Activated T-cell treated with anti-CD3 and anti-CD28 coated beads, Interleukin-2, amount 50 U/mL, for 48 hours (primary cell): ENCODE data around the gene MN1.
"Not testable (repeated sequence)": the region's sequence is repeated elsewhere in the genome, so short reads cannot be mapped to it uniquely, and the experiment has no call there.

Experiments used
- DNase-seq, 2 experiments: peaks; one replicate each; pipeline ENCODE4 v3.0.0-alpha.2; 2020

The MN1 gene

GRCh38 chr22:27756212-27756660 is 45.3 kb downstream of the MN1 start:
- no peak for DNase-seq

- no peak for DNase-seq
Observed at GRCh38 chr22:27755521-27756211, 45.9 kb downstream of the MN1 start.

- no peak for DNase-seq
Observed at GRCh38 chr22:27754888-27755480, 46.6 kb downstream of the MN1 start.

GRCh38 chr22:27754247-27754887 is 47.2 kb downstream of the MN1 start:
- no peak for DNase-seq

DNA sequence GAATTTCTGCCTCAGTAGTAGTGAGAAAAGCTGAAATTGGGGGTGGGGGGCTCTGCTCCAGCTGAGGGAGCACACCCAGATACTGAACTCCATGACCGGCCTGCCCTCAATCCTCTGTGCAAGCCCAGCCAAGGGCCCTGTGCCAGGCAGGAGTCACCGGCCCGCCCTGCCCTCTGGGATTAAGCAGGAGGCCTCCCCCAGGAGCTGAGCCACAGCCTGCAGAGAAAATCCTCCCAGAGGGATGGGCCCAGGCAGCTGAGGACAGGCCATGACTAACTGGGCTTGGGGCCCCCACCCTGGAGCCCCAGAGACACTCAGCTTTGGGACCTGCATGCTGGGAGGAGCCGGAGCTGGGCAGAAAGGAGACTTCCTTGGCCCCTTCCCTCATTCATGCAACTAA is 48.8 kb downstream of the MN1 start:
- DNase-seq = no peak

- no peak for DNase-seq
Observed at GRCh38 chr22:27752141-27752540, 49.4 kb downstream of the MN1 start.

DNA sequence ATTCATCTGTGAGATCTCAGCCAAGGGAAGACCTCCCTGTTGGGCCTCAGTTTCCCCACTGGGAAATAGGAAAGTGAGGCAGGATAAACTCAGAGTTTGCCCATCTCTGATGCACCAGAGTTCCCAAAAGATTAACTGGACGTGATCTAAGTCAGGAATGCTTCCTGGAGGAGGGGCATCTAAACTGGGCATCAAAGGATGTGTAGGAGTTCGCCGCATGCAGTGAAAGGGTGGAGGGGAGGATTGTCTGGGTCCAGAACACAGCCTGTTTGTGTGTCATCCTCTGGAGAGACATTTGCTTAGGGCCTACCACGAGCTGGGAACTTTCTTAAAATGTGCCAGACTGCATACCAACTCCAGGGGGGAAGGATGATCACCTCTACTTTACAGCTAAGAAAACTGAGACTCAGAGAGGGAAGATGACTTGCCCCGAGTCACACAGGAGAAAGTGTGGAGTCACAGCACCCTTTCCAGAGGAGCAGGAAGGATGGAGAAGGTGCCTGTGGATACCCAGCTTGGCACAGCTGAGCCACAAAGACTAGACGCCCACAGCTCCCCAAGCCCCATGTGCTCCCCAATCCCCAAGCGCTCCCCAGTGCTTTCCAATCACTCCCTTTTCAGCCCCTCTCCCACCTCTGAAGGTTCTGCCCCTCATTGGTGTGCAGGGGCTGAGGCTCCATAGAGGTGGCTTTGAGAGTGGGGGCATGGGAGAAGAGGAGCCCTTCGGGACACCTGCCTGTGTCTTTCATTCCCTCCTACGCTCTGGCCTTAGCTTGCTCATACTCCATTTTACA is 50.1 kb downstream of the MN1 start:
- no peak for DNase-seq

- no peak for DNase-seq
Observed at GRCh38 chr22:27750584-27751265, 50.8 kb downstream of the MN1 start.

GRCh38 chr22:27749597-27750225 is 51.8 kb downstream of the MN1 start:
- no peak for DNase-seq

DNA sequence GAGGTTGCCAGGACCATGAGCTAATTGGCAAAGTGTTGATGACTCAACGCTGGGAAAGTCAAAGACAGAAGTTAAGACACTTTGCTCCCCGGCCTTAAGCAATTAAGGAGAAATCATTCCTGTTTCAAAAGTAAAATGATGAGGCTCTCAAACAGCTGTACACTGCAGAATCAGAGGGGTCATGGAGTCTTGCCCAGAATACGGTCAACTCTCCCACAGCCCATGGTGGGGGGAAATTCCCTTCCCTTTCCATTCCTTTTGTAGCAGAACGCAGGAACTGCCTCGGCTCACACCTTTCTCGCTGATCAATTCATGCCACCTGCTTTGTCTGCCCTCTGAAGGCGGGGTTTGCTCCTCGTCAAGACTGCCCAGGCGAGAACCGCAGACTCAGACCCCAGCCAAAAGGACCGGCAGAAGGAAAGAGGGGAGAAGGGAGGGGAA is 52.8 kb downstream of the MN1 start:
- no peak for DNase-seq

DNA sequence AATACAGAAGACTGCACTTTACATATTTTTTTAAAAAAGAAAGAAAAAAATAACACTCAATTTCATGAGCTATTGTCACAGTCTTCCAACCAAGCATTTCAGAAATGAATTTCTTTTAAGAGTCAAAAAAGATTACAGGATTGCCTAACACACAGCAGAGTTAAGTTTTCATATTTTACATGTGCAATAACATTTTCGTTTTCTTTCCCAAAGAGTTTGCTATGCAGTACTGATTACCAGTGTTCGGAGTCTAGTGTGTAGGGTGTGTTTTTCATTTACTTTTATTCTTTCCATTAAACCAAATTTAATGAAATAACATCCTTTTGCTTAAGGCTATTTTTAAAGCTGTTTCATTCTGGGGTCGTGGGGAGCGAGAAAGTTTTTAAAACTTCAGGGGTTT is 53.2 kb downstream of the MN1 start:
- DNase-seq = no peak

- no peak for DNase-seq
Observed at GRCh38 chr22:27747396-27748221, 53.9 kb downstream of the MN1 start.

DNA sequence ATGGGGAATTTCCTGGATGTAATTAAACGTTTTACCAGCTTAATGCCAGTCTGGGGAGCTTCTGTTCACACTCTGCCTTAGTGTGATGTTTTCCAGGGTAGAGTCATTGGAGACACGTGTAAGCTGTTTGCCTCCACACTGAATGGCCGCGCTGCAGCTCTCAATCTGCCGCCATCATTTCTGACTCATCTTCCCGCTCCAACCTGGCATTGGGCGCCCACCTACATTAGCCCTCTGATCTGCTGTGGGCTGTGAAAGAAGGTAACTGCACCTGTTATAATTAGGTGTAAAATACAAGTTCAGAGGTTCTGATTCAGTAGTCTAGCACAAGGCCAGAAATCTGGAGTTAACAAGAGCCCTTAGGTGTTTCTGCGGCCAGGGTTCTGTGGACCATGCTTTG is 54.6 kb downstream of the MN1 start:
- no peak for DNase-seq

GRCh38 chr22:27745809-27746208 is 55.7 kb downstream of the MN1 start:
- no peak for DNase-seq

GRCh38 chr22:27745154-27745553 is 56.4 kb downstream of the MN1 start:
- DNase-seq = no peak

DNA sequence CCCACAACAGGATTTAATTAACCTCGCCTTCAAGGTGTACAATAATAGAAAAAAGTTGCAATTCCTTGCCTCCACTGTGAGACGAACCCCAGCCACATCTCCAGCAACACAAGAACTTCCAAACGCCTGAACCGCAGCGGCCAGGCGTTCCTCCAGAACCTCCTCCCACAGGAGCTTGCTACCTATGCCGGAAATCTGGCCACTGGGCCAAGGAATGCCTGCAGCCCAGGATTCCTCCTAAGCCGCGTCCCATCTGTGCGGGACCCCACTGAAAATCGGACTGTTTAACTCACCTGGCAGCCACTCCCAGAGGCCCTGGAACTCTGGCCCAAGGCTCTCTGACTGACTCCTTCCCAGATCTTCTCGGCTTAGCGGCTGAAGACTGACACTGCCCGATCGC is 57.5 kb downstream of the MN1 start:
- not testable (repeated sequence) for DNase-seq

DNA sequence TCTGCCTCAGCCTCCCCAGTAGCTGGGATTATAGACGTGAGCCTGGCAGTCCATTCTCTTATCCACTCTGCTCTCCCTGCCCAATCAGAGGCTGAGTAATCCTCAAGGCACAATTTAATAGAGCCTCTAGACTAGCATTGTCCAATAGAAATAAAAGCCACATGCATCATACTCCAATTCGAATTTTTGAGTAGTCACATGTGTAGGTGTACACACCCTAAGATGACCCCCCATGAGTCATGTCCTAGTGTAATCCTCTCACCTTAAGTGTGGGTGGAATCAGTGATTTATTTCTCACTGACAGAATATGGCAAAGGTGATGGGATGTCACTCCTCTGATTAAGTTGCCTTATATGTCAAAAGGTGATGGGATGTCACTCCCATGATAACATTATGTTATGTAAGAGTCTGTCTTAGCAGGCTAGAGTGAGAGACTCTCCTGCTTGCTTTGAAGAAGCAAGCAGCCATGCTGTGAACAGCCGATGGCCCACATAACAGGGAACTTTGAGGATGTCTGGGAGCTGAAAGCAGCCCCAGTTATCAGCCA is 61.3 kb downstream of the MN1 start:
- no peak for DNase-seq

DNA sequence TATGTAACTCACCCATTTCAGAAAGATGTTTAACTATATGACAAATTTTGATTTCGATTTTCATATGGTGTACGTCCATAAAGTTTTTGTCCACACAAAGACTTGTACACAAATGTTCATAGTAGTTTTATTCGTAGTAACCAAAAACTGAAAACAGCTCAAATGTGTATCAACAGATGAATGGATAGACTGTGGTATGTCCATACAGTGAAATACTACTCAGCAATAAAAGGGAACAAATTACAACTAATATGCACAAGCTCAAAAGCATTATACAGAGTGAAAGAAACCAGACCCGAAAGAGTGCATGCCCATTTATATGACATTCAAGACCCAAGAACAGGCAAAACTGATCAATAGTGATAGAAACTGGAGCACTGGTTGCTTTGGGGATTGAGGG is 64.0 kb downstream of the MN1 start:
- no peak for DNase-seq

DNA sequence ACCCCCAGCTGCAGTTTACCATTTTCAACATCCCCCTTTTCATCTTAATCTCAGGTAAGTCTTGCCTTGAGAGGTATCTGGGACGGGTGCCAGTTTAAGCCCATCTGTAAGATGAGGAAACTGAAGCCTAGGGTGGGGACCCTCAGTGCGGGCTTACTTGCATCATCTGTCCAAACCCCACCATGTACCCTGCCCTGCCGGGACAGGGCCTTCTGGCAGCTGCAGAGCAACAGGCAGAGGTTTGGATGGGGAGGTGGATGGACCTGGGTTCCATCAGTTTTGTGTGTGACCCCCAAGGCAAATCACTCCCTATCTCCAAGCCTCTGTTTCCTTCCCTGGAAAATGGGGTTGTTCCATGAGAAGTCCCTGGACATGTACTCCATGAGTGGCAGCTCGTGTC is 67.5 kb downstream of the MN1 start:
- DNase-seq = no peak

DNA sequence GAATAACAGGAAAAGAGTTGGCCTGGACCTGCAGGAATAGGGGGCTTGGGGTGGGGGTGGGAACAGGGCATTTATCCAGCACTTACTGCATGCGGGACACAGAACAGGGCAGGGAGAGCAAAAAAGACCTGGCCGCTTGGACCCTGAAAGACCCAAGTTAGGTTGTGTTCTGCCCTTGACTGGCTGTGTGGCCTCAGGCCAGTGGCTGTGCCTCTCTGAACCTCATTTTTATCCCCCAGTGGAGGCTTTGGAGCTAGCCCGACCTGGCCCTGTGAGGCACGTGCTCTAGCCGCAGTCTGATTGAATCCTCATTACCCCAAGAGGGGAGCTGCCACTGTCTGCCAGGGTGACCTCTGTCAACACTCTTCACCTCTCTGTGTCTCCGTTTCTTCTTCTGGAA is 68.7 kb downstream of the MN1 start:
- no peak for DNase-seq

- DNase-seq = no peak
Observed at GRCh38 chr22:27732391-27732790, 69.2 kb downstream of the MN1 start.
